Measurements from ENCODE around the gene LOXL3.

LOXL3 gene

DNA sequence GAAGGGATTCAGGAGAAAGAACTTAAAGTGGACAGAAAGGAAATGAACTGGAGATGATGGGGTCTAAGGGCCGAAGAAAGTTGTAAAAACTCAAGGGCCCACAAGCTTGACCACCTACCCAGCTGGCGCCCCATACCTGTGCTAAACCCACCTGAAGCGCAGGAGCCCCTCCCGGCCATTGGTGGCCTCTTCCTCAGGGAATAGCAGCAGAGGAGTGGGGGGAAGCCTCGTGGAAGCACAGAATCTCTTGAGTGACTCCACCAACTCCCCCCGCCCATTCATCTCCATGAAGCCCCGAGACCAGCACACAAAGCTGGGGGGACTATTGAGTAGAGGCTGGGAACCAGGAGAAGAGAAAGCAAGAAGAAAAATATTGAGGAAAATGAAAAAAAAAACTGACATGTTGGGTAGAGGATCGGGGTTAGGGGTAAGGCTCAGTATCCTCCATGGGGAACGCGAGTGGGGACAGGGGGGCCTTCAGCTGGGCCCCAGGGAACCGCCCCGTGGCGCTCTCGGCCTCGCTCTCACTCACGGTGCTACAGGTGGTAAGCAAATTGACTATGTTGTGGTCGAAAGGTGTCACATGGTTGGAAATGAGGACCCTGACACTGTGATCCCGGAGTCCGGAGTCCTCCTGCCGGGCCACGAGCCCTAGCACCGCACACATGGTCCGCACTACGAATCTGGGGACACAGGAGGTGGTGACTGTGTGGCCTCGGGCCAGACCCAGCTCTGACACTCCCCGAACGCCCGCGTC, 25.0 kb downstream of the LOXL3 start:
- DNase-seq (ENCODE audit: low read depth) = no peak

DNA sequence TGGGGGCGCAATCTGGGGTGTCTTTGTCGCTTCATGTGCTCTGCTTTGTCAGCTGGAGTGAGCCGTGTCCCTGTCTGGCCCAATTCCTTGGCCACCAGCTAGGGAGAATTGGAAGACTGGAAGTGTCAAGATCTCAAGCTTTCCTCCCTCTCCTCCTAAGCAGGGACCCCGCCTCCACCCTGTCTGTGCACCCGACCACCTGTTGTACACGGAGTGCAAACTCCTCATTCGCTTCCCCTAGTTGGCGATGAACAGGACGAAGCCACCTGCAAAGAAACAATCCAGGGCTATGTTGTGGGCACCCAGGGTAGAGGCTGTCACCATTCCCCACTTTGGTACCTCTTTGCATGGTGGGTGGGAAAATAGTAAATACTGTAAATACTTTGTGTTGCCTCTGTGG, 26.0 kb downstream of the LOXL3 start:
- DNase-seq (ENCODE audit: low read depth) = no peak

DNA sequence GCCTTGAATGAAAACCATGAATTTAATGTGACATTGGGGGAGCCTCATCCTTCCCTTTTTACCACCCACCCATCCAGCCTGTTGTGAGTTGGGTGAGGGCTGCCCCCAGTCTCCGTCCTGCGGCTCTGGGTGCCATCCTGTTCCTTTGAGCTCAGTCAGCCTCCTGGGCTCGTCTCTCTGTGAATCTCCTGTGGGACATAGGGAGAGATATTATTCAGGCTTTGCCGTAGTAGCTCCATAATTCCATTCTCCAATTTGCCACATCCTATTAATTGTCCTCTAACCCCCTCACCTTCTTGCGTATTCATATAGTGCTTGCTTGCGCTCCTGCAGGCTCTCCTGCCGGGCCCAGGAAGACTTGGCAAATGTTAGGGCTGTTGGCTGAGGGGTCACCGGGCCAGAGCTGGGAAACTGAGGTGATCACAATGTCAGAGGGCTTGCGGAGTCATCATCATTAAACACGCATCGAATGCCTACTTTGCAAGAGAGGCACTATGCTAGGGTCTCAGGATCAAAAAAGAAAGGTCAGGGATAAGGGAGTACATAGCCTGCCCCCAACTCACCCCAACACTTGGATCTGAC, 27.0 kb downstream of the LOXL3 start:
- no peak for DNase-seq (ENCODE audit: low read depth)

DNA sequence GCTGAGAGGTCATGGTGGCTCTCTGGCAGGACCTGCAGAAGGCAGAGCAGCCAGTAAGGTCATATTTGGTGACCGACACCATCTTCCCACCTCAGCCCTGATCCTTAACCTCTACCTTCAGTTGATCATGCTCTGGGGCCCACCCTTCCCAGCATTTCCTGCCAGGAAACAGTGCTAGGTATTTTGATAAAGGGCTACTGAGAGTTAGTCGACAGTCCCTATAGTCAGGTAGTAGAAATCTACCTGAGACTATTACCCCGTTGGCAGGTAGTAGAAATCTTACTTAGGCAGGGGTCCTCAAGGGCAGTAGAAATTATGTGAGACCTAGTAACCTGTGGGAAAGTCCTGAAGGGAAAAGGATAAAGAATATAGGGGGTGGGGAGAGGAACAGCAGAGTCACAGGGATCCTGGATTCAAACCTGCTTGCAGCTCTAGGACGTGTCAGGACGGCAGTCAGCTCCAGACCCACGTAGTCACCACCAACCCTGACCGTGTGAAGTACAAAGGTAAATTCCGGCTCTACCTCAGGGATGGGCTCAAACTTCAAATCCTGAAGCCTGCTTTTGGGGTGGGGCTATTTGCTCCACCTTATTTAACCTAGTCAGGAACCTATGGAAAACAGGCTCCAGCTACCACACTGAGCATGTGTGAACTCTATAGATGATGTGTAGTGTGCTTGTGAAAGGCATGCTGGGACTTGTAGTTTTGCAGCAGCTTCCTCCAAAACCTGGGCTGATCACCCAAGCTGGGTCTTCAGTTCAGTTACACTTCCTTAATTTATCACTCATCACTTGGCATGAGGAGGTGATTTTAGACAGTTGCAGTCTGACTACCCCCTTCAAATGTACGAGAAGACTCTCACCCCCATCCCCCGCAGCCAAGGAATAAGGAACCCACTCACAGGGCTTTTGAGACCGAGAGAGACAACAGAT, 27.8 kb downstream of the LOXL3 start, which contains the start of gene DQX1:
Gene DQX1, minus strand, starts transcription at position 515 of the 932 bp plus-strand sequence. Its CDS starts 502 bp downstream, at position 13.
- DNase-seq (ENCODE audit: low read depth) = no peak

DNA sequence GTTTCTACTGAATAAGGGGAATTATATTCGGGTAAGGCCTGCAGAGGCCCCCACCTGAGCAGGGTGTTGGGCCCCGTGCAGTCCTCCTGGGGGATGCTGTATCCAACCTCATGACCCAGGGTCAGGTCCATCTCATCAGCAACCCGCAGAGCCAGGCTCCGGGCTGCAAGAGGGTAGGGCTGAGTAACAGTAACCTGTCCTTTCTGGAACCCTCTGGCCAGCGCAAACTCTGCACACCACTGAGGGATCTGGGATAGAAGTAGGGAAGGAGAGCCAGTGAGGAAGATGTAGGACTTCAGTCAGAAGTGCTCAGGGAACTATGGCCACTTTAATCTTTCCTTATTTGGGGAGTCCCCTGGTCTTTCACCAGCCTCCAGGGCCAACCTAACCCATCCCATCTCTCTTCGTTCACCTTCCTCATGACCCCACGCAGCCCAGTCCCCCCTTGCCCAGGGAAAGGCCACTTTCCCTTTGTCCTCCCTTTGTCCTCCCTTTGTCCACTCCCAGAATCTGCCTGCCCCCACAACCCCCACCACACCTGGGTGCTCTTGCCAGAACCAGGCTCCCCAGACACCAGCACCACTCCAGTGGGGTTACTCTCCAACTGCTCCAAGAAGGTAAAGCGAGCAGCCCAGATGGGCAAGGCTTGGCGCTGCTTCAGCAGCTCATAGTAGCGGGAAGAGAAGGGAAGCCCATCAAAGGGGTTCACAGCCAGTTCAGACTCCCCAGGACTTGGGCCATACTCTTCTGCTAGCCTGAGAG, 28.6 kb downstream of the LOXL3 start:
- DNase-seq (ENCODE audit: low read depth) = no peak

DNA sequence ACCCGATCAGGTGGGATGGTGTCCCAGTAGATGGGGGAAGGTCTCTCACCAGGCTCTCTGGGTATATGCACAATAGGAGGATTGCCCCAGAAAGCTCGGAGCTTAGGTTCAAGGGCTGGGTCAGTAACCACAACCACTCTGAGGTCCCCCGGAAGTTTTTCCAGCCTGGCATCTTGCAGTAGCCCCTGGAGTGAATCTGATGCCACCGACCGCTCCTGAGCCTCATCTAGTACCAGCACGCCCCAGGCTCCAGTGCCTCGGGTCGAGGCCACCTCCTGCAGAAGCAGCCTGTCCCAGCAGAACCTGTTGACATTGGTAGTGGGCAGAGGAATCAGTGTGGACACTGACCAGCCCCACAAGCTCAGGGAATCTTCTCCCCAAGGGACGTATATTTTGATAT, 29.7 kb downstream of the LOXL3 start:
- DNase-seq (ENCODE audit: low read depth) = no peak

DNA sequence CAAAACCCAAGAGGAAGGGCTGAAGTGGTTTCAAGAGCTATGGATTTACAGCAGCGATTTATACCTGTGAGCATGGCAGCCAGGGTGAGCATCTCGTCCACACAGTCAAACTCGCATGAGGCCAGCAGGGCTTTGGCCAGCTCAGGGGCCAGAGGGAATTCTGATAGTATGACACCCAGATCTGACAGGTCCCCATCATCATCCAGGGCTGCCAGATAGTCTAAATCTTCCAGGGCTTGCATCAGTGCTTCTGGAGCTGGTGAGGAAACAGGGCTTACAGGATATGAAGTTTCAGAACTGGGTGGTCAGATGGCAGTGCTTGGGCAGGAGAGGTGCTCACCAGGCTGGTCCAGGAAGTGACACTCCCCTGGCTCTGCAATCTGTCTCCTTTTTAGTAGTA, 31.2 kb downstream of the LOXL3 start:
- DNase-seq (ENCODE audit: low read depth) = no peak

DNA sequence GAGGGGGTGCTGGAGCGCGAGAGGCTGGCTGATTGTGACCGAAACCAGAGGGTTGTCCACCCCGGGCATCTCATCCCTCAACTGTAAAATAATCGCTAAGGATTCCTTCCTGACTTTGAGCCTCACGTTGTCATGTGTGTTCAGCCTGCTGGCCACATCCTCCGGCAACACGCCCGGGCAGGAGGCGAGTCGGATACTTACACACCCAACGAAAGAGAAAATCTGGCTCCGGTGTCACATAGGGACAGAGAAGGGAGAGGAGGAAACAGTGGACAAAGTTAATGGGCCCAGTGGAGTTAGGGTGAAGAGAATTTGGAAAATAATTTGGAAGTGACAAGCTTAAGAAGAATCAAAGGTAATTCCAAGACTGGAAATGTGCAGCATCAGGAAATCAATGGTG, 37.1 kb downstream of the LOXL3 start:
- no peak for DNase-seq (ENCODE audit: low read depth)

DNA sequence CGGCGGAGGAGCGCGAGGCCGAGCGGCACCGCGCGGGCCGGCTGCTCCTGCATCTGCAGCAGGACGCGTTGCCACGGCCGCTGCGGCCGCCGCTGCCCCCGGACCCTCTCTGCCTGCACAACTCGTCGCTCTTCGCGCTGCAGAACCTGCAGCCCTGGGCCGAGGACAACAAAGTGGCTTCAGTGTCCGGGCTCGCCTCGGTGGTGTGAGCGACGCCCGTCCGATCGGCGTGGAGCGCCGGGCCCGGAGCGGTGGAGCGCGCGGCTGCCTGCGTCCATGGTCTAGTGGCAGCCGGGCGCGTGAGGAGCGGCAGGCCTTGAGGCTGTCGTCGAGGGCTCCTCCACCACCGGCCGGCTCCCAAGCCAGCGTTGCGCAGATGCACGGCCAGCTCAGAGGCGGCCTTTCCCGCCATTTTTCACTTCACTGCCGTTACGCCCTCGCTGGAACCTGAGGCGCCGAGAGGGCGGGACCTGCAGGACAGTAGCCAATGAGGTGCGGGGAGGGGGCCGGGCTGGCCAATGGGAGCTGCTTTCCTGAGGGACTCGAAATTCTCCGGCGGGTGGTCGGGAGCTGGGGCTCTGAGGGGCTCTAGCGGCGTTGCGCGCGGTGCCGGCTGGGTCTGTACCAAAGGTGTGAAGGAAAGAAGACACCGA, 37.6 kb downstream of the LOXL3 start:
- peak; percentile 66 for DNase-seq (ENCODE audit: low read depth)

DNA sequence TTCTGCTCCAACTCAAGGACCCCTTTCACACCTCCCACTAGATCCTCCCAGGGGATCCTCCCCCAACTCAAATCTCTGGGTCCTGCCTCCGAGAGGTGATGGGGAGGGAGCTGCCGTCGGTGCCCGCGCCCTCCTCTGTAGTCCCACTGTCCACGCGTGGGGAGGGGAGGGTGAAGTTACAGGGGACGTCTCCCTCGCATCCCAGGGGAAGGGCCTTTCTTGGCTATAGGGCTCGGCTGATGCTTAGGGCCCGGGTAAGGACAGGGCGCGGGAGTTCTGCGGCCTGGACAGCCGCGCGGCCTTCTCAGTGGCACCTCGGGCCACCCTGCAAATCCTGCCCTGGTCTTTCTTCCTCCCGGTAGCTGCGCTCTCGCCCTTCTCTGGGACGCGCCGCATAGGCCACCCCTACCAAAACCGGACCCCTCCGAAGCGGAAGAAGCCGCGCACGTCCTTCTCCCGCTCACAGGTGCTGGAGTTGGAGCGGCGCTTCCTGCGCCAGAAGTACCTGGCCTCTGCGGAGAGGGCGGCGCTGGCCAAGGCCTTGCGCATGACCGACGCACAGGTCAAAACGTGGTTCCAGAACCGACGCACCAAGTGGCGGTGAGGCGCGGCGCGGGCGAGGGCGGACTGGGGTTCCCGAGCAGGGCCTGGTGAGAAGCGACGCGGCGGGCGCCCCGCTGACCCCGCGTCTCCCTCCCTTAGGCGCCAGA, 38.3 kb downstream of the LOXL3 start:
- DNase-seq (ENCODE audit: low read depth) = no peak

DNA sequence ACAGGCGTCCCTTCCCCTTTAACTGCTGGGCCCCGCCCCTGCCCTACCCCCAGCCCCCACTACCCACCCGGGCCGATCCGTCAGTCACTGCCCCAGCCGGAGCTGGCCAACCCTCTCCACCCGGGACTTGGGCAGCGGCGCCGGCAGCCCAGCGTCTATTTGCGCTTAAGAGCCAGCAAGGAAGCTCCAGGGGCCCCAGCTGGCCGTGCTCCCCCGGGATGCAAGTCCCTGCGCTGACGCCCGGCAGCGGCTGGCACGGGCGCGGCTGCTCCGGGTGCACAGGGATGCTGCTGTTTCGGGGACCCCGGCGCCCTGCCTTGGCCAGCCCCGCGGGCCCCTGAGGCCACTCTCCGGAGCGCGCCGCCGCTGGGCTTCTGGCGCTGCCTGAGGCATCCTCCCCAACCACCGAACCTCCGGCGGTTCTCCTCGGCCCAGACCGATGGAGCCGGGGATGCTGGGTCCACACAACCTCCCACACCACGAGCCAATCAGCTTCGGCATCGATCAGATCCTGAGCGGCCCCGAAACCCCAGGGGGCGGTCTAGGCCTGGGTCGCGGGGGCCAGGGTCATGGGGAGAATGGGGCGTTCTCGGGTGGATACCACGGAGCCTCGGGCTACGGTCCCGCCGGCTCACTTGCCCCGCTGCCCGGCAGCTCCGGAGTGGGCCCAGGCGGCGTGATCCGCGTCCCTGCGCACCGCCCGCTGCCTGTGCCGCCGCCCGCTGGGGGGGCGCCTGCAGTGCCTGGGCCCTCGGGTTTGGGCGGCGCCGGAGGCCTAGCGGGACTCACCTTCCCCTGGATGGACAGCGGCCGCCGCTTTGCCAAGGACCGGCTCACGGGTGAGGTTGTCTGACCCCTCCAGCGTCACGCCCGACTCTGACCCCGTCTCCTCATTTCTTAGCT, 39.1 kb downstream of the LOXL3 start, which contains the start of gene TLX2:
Gene TLX2, plus strand, starts transcription at position 83 of the 903 bp plus-strand sequence. Its CDS starts 357 bp downstream, at position 440.
- DNase-seq (ENCODE audit: low read depth) = no peak

DNA sequence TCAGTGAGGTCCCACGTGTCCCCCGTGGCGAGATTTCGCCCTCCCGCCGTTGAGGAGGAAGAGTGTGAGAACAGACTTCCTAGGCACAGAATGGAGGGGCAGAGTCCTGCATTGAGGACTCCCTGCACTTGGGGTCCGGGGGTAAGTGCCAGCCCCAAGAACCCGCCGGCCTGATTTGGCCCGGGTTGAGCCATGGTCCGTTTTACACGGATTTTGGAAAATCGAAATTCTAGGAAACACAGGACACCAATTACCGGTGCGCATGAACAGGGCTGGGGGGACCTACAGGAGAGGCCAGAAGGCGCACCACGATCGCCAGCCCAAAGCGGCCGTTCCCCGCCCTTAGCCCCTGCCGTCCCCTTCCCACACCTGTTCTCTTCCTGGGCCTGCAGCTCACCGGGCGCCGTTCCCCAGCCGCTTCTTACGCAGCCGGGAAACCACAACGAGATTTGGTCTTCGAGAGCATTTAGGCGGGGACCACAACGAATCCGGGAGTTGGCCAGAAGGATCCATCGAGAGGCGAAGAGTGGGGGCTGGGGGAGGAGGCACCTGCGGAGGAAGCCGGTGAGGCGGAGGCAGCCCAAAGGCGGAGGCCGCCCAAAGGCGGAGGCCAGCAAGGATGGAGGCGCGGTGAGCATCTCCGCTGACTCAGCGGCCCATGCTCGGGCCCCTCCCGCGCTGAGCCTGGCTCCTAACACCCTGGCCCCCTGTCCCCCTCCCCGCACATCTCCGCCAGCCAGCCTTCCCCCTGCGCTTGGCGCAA, 40.0 kb downstream of the LOXL3 start:
- no peak for DNase-seq (ENCODE audit: low read depth)

DNA sequence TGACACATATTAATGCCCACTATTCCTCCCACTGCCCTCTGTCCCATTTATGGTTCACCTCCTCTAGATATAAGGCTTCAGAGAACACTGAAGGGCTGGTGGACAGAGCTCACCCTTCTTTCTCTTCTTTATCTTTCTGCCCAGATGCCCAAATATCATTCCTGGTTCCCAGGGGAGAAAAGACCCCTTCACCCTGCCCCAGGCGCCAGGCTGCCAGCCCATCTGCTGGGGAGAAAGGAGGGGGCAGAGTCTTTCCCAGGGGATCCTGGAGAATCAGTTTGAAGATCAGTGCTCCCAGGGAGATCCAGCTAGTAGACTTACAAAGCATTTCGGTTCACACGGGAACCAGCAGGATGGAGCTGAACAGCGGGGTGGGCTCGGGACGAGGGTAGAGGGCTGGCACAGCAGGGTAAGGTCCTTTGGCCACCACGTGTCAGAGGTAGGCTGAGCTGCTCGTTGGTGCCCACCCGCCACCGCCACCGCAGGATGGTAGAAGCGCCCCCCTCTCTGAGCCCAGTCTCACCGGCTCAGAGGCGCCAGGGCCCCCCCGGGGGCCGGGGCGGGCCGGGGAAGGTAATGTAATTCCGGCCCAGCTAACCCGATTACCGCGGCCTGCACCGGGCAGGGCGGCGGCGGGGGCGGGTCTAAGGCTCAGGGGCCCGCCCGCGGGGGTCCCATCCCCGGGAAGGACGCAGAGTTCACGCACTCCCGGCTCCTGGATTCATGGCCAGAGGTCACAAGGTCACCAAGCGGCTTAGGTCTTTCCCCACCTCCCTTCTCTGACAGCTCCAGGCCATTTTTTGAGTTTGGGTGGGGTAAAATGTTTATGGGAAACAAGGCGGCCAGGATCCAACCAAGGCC, 40.8 kb downstream of the LOXL3 start:
- no peak for DNase-seq (ENCODE audit: low read depth)

DNA sequence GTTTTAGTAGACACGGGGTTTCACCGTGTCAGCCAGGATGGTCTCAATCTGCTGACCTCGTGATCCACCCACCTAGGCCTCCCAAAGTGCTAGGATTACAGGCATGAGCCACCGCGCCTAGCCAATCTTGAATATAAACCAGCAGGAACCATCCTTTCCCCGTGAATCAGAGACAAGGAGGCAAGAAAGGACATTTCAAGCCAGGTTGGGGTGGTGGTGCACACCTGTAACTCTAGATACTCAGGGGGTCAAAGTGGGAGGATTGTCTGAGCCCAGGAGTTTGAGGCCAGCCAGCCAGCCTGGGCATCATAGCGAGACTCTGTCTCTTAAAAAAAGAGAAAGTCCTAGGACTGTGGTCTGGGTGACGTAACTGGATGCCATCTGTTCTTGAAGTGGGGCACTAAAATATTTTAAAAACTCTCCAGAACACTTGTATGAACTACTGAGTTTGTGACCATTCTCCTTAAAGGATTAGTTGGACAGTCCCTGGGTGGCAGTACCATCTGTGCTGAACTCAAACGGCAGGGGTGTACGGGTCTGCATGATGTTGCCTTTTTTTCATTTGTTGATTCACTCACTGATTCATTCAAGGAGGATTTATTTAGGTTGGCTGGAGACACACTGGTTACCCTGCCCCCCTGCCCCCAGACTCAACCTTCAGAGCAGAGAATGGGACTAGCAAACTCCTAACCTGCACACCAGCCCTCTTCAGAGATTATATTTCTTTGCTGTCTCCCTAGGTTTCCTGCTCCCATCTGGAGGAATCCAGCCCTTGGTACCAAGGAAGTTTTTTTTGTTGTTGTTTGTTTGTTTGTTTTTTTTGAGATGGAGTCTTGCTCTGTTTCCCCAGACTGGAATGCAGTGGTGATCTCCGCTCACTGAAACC, 42.4 kb downstream of the LOXL3 start:
- no peak for DNase-seq (ENCODE audit: low read depth)

DNA sequence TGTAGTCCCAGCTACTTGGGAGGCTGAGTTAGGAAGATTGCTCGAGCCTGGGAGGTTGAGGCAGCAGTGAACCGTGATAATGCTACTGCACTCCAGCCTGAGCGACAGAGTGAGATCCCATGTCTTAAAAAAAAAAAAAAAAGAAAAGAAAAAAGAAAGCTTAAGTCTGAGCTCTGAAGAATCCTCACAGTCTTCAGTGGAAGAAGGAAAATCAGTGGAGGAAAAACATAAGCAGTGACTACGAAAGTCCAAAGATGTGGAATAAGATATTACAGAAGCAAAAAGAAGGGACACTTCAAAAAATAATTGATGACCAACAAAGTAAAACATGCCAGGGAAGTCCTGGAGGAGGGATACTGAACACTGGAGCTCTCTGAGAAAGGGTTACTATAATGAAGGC, 43.5 kb downstream of the LOXL3 start:
- DNase-seq (ENCODE audit: low read depth) = no peak

DNA sequence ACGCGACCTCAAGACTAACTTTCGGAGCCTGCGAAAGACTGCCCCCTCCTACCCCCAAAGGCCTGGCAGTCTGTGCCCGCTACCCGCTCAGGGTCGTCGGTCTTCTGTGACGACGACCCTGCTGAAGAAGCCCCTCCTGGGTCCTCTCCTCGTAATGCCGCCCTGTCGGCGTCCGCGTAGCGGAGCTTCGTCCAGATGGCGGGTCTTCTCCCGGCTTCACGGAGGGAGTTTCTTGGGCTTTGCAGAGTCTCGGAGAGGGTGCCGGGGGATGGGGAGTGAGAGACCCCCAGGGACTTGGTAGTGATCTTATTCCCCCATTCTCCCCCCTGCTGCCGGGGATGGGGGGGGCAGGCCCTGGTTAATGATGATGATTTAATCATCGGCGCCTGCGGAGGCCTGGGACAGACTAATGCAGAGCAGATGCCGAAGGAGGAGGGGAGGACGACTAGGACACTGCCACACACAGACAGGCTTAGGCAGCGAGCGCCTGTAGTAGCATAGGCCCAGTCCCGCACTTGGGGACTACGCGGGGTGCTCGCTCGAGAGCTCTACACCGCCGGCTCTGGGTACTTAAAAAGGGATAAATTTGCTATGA, 45.7 kb downstream of the LOXL3 start:
- no peak for DNase-seq (ENCODE audit: low read depth)

All from activated T-helper 9 cell treated with anti-CD3 and anti-CD28 coated beads, Interleukin-2, amount 50 U/mL, for 16 hours (primary cell).